SU-DHL-6 (cell line): ENCODE measurements around the gene NINL.

Experiments used
- CTCF ChIP-seq: fragments of 200-600 bp; sonication (generic); IDR thresholded peaks from one replicate; pipeline ENCODE4 v1.5.1; 2017; ENCODE audit warnings: antibody characterized with exemption, mild to moderate bottlenecking, low read length, moderate library complexity; ENCODE audit not compliant: insufficient read depth, poor library complexity, severe bottlenecking
- EZH2phosphoT487 ChIP-seq: fragments of 200-600 bp; sonication (generic), shearing (Covaris generic); conservative IDR thresholded peaks from 2 replicates; pipeline ENCODE4 v1.6.1; 2018; ENCODE audit warnings: mild to moderate bottlenecking, antibody characterized with exemption, low read length, moderate library complexity, mixed read lengths

- TF ChIP-seq CTCF (no peak), EZH2phosphoT487 (no peak)
Observed at GRCh38 chr20:25623736-25624499, 38.6 kb upstream of the NINL start, which contains the start of gene NANP.
